ENCODE measurements around the gene PLCL1. TPM values are rescaled to one million over a fixed set of nuclear protein-coding genes. Genes with fewer than 3 reads are reported as not detected.

The PLCL1 gene
- total RNA-seq, 1 experiment from 2014 or later, result not detected

DNA sequence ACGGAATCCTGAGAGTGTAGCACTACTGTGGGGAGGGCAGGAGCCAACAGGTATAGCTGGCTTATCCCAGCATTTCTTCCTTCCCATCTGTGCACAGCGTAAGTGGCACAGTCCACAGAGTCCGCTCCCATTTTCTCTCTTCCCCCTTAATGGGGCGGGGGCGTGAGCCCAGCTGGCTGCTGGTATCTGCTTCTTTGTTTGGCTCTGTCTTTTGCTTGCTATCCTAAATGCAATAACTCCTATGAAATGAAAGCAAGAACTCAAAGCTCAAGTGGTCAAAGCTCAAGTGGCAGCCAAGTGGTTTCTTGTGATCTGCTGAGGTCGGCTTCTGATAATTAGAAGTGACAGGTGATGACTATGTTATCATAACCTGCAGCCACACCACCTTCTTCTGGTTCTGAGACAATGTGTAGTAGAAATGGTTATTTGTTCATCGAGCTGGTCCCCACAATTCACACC, 192.7 kb downstream of the PLCL1 start:
- no peak overlapping the region for H3K4me2 ChIP-seq (ENCODE audit: low read depth, low read length, poor library complexity, severe bottlenecking)
- H3K27me3 ChIP-seq (ENCODE audit: low read length), result no peaks in the 10 kb centered on the region

DNA sequence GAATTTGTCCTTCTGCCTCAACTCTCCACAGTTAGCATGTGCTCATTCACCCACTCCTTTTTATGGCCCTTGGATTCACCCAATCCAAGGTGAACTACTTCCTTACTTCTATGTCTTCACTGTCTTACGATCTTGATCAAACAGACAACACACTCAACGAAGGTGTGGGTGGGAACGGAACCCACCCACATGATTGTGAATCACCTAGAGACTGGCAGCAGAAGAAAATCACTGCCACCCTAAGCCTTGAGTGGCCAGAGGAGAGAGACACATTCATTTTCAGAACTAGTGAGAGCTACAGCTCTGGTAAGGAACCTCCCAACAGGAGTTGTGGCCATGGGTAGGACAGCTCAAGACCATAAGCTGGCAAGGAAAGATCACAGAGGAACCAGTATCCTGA, 194.3 kb downstream of the PLCL1 start:
- H2AFZ ChIP-seq (ENCODE audit: low read length), result no peak overlapping the region

More for the DNA sequence above, 192.7 kb downstream of the PLCL1 start:
- Histone ChIP-seq H3K9ac (ENCODE audit: low read length) (no peak overlapping the region), H3K27ac (ENCODE audit: low read length) (no peak overlapping the region), H3K79me2 (ENCODE audit: low read length) (no peaks in the 10 kb centered on the region), H4K20me1 (ENCODE audit: insufficient read depth, low read depth, low read length) (no peaks in the 10 kb centered on the region), H3K36me3 (ENCODE audit: insufficient read depth, low read length) (no peaks in the 10 kb centered on the region), H3K4me3 (ENCODE audit: low read length) (no peak overlapping the region), H3K9me3 (ENCODE audit: low read length) (no peaks in the 10 kb centered on the region), H3K9me2 (replicated peaks; ENCODE audit: insufficient read depth, low read length) (no peaks in the 10 kb centered on the region), H3K4me1 (ENCODE audit: low read length) (no peaks in the 10 kb centered on the region), H2AFZ (ENCODE audit: low read length) (no peak overlapping the region)
- no peak for DNase-seq

DNA sequence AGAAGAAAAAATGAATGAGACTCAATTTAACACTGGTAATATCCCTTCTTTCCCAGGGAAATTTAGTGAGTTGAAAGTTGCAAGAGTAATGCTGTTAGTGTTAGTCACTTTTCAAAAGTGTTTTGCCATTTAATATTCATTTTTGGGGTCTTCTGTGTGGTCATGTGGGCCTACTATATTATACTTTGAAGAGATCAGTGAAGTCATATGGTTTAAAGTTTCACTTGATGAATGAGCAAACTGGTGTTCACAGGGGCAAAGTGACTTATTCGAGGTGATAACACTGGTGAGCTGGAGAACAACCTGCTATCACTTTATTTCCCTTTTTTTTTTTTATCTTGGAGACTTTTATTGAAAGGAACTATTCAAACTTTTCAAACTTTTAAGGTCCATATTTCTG, 196.0 kb downstream of the PLCL1 start:
- no peak overlapping the region for H3K4me3 ChIP-seq (ENCODE audit: low read length)
- no peaks in the 10 kb centered on the region for H3K4me1 ChIP-seq (ENCODE audit: low read length)
- no peaks in the 10 kb centered on the region for H3K27me3 ChIP-seq (ENCODE audit: low read length)
- H3K9ac ChIP-seq (ENCODE audit: low read length), result no peak overlapping the region
- no peak overlapping the region for H2AFZ ChIP-seq (ENCODE audit: low read length)
- no peaks in the 10 kb centered on the region for H3K79me2 ChIP-seq (ENCODE audit: low read length)
- no peak for DNase-seq
- no peak overlapping the region for H3K27ac ChIP-seq (ENCODE audit: low read length)
- no peaks in the 10 kb centered on the region for H3K36me3 ChIP-seq (ENCODE audit: insufficient read depth, low read length)
- no peaks in the 10 kb centered on the region for H4K20me1 ChIP-seq (ENCODE audit: insufficient read depth, low read depth, low read length)
- H3K9me3 ChIP-seq (ENCODE audit: low read length), result no peaks in the 10 kb centered on the region
- no peaks in the 10 kb centered on the region for H3K9me2 ChIP-seq (replicated peaks; ENCODE audit: insufficient read depth, low read length)
- no peak overlapping the region for H3K4me2 ChIP-seq (ENCODE audit: low read depth, low read length, poor library complexity, severe bottlenecking)

More for the DNA sequence above, 194.3 kb downstream of the PLCL1 start:
- Histone ChIP-seq H3K36me3 (ENCODE audit: insufficient read depth, low read length) (no peaks in the 10 kb centered on the region), H3K4me1 (ENCODE audit: low read length) (no peaks in the 10 kb centered on the region), H3K9me3 (ENCODE audit: low read length) (no peaks in the 10 kb centered on the region), H3K27me3 (ENCODE audit: low read length) (no peaks in the 10 kb centered on the region), H3K9me2 (replicated peaks; ENCODE audit: insufficient read depth, low read length) (no peaks in the 10 kb centered on the region), H3K4me2 (ENCODE audit: low read depth, low read length, poor library complexity, severe bottlenecking) (no peak overlapping the region), H3K4me3 (ENCODE audit: low read length) (no peak overlapping the region), H3K79me2 (ENCODE audit: low read length) (no peaks in the 10 kb centered on the region), H3K9ac (ENCODE audit: low read length) (no peak overlapping the region), H4K20me1 (ENCODE audit: insufficient read depth, low read depth, low read length) (no peaks in the 10 kb centered on the region), H3K27ac (ENCODE audit: low read length) (no peak overlapping the region)
- DNase-seq, result no peak

DNA sequence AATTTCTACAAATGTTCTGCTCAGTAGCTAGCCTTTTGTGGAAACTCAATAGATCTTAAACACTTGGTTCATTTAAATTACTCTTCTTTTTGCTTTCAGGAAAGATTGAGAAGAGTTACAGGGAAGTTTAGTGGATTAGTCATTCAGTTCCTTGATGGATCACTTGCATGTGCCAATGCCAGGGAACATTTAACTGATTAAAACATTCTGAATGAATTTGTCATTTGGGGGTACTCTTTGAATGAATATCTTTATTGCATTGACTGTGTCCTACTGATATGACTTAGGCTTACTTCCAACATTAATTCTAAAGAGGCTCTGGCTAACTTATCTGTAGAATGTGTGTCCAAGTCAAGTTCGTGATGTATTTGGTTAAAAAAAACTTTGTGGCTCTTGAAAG, 199.8 kb downstream of the PLCL1 start:
- Histone ChIP-seq H3K79me2 (ENCODE audit: low read length) (no peaks in the 10 kb centered on the region), H3K36me3 (ENCODE audit: insufficient read depth, low read length) (no peaks in the 10 kb centered on the region), H3K9me2 (replicated peaks; ENCODE audit: insufficient read depth, low read length) (no peaks in the 10 kb centered on the region), H3K4me3 (ENCODE audit: low read length) (no peak overlapping the region), H3K9ac (ENCODE audit: low read length) (no peak overlapping the region), H3K4me1 (ENCODE audit: low read length) (no peaks in the 10 kb centered on the region), H3K27me3 (ENCODE audit: low read length) (no peaks in the 10 kb centered on the region), H4K20me1 (ENCODE audit: insufficient read depth, low read depth, low read length) (no peaks in the 10 kb centered on the region), H3K27ac (ENCODE audit: low read length) (no peak overlapping the region), H2AFZ (ENCODE audit: low read length) (no peak overlapping the region), H3K9me3 (ENCODE audit: low read length) (no peaks in the 10 kb centered on the region), H3K4me2 (ENCODE audit: low read depth, low read length, poor library complexity, severe bottlenecking) (no peak overlapping the region)
- DNase-seq, result no peak

DNA sequence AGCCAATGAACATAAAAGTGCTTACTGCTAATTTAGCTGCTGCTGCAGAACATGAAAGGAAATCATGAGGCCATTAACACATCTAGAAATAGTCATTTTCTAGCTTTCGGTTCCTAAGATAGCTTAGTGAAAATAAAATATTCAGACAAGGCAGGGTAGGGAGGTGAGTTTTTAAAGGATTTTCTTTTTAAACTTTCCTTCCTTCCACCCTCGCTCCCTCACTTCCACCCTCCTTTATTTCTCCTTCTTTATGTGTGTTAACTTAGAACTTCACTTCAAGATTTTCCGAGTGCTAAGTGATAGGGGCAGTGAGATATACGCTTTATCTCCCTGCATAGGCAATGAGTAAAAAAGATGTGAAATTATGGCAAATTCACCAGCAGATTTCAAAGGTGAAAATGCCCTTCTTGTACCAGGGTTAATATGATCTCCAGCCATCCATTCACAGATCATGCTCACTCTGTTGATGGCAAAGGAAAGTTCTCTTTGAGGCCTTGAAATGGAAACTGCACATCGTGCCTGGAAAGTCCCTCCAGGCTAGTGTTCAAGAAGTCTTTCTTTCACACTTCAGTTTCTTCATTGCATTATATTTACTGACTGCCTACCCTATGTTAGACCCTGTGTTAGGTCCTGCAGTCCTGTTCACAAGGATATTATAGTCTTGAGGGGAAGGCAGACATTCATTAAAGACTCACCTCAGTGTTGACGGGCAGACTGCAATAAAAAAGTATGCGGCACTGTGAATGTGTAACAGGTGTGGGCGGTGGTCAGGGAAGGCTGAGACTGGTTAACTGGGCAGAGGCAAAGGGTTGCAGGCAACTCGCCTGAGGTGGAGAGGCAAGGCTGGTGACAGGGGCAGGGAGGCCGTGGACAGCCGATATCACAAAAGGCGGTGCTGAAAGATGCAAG, 200.8 kb downstream of the PLCL1 start:
- H4K20me1 ChIP-seq (ENCODE audit: insufficient read depth, low read depth, low read length), result no peaks in the 10 kb centered on the region
- H3K9me2 ChIP-seq (replicated peaks; ENCODE audit: insufficient read depth, low read length), result no peaks in the 10 kb centered on the region
- no peaks in the 10 kb centered on the region for H3K27me3 ChIP-seq (ENCODE audit: low read length)
- no peak overlapping the region for H3K4me2 ChIP-seq (ENCODE audit: low read depth, low read length, poor library complexity, severe bottlenecking)
- no peak overlapping the region for H2AFZ ChIP-seq (ENCODE audit: low read length)
- no peaks in the 10 kb centered on the region for H3K4me1 ChIP-seq (ENCODE audit: low read length)
- H3K79me2 ChIP-seq (ENCODE audit: low read length), result no peaks in the 10 kb centered on the region
- no peaks in the 10 kb centered on the region for H3K36me3 ChIP-seq (ENCODE audit: insufficient read depth, low read length)
- DNase-seq, result no peak
- no peaks in the 10 kb centered on the region for H3K9me3 ChIP-seq (ENCODE audit: low read length)
- no peak overlapping the region for H3K9ac ChIP-seq (ENCODE audit: low read length)
- H3K27ac ChIP-seq (ENCODE audit: low read length), result no peak overlapping the region
- H3K4me3 ChIP-seq (ENCODE audit: low read length), result no peak overlapping the region

DNA sequence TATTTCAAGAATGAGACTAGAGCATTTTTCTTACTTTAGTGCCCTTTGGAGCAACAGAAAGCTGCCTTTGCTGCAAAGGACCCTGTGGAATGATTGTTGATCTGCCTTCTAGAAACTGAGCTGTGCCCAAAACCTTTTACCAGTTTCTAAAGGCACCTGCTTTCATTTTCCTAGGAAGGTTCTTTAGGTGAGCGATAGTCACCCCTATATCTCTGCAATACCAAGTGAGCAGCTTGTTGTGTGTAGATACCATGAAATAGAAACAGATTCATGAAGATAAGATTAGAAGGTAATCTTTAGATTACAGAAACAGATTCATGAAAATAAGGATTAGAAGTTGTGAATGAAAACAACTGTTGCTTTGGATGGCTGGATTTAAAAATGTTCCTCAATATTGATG, 202.3 kb downstream of the PLCL1 start:
- no peak for DNase-seq
- no peaks in the 10 kb centered on the region for H3K79me2 ChIP-seq (ENCODE audit: low read length)
- H3K9ac ChIP-seq (ENCODE audit: low read length), result no peak overlapping the region
- H3K27me3 ChIP-seq (ENCODE audit: low read length), result no peaks in the 10 kb centered on the region
- no peak overlapping the region for H3K27ac ChIP-seq (ENCODE audit: low read length)
- no peaks in the 10 kb centered on the region for H3K4me1 ChIP-seq (ENCODE audit: low read length)
- no peak overlapping the region for H2AFZ ChIP-seq (ENCODE audit: low read length)
- H3K9me3 ChIP-seq (ENCODE audit: low read length), result no peaks in the 10 kb centered on the region
- H3K4me3 ChIP-seq (ENCODE audit: low read length), result no peak overlapping the region
- H3K36me3 ChIP-seq (ENCODE audit: insufficient read depth, low read length), result no peaks in the 10 kb centered on the region
- H3K4me2 ChIP-seq (ENCODE audit: low read depth, low read length, poor library complexity, severe bottlenecking), result no peak overlapping the region
- H4K20me1 ChIP-seq (ENCODE audit: insufficient read depth, low read depth, low read length), result no peaks in the 10 kb centered on the region
- H3K9me2 ChIP-seq (replicated peaks; ENCODE audit: insufficient read depth, low read length), result no peaks in the 10 kb centered on the region

DNA sequence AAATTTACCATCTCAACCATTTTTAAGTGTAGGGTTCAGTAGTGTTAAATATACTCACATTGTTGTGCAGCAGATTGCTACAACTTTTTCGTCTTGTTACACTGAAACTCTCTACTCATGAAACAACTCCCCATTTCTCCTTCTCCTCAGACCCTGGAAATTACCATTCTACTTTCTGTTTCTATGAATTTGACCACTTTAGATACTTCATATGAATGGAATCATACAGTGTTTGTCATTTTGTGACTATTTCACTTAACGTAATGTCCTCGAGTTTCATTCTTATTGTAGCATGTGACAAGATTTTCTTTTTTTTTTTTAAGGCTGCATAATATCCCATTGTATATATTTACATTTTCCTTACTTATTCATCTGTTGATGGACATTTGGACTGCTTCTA, 203.8 kb downstream of the PLCL1 start:
- Histone ChIP-seq H3K9me2 (replicated peaks; ENCODE audit: insufficient read depth, low read length) (no peaks in the 10 kb centered on the region), H3K27me3 (ENCODE audit: low read length) (no peaks in the 10 kb centered on the region), H3K4me2 (ENCODE audit: low read depth, low read length, poor library complexity, severe bottlenecking) (no peak overlapping the region), H3K79me2 (ENCODE audit: low read length) (no peaks in the 10 kb centered on the region), H4K20me1 (ENCODE audit: insufficient read depth, low read depth, low read length) (no peaks in the 10 kb centered on the region), H3K4me3 (ENCODE audit: low read length) (no peak overlapping the region), H2AFZ (ENCODE audit: low read length) (no peak overlapping the region), H3K27ac (ENCODE audit: low read length) (no peak overlapping the region), H3K9ac (ENCODE audit: low read length) (no peak overlapping the region), H3K9me3 (ENCODE audit: low read length) (no peaks in the 10 kb centered on the region), H3K36me3 (ENCODE audit: insufficient read depth, low read length) (no peaks in the 10 kb centered on the region), H3K4me1 (ENCODE audit: low read length) (no peaks in the 10 kb centered on the region)
- DNase-seq, result no peak

DNA sequence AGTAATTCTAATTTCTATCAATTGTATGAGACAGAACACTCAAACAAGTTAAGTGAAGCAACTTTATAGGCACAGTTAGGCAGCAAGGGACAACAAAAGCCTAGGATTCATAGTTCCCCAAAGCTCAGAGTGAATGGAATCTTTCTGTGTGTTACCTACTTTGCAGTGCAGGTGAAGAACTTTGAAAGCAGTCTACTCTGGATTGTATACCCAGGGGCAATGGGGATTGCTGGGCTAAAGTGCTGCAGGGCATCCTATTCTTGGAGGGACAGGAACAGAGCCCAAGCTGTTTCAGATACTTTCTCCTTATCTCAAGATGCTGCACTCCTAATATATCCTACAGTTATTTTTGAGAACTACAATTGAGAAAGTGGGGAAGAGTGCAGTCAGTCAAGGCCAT, 207.6 kb downstream of the PLCL1 start:
- no peaks in the 10 kb centered on the region for H4K20me1 ChIP-seq (ENCODE audit: insufficient read depth, low read depth, low read length)
- no peaks in the 10 kb centered on the region for H3K4me1 ChIP-seq (ENCODE audit: low read length)
- no peaks in the 10 kb centered on the region for H3K36me3 ChIP-seq (ENCODE audit: insufficient read depth, low read length)
- no peak overlapping the region for H3K4me3 ChIP-seq (ENCODE audit: low read length)
- no peak overlapping the region for H3K9ac ChIP-seq (ENCODE audit: low read length)
- H3K9me3 ChIP-seq (ENCODE audit: low read length), result no peaks in the 10 kb centered on the region
- no peaks in the 10 kb centered on the region for H3K9me2 ChIP-seq (replicated peaks; ENCODE audit: insufficient read depth, low read length)
- no peak overlapping the region for H3K27ac ChIP-seq (ENCODE audit: low read length)
- H2AFZ ChIP-seq (ENCODE audit: low read length), result no peak overlapping the region
- H3K4me2 ChIP-seq (ENCODE audit: low read depth, low read length, poor library complexity, severe bottlenecking), result no peak overlapping the region
- no peak for DNase-seq
- H3K79me2 ChIP-seq (ENCODE audit: low read length), result no peaks in the 10 kb centered on the region
- H3K27me3 ChIP-seq (ENCODE audit: low read length), result no peaks in the 10 kb centered on the region
